ENCODE measurements around the gene DPRX.

Gene DPRX

DNA sequence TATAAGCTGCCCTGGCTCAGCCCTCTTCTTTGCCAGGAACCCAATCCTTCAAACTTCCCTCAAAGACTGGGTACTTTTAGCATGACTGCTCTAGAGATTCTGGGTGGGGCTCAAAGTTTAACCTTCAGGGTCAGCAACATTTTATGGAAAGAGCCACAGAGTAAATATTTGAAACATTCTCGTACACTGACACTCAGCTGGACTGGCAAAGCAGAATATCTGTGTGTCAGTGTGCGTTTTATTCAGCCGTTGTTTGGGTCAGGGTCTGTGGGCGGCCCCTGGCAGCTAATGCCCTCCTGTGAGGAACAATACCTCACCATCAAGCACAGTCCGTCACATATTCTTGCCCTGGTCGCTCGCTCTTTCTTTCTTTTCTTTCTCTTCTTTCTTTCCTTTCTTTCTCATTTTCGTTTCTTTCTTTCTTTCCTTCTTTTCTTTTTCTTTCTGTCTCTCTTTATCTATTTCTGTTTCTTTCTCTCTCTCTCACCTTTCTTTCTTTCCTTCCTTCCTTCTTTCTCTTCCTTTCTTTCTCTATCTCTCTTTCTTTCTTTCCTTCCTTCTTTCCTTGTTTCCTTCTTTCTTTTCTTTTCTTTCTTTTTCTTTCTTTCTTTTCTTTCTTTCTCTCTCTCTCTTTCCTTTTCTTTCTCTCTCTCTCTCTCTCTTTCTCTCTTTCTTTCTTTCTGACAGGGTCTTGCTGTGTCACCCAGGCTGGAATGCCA lies 10.7 kb downstream of the DPRX start:
- no peak for TF ChIP-seq CTCF (IDR thresholded peaks at IDR 0.05; ENCODE audit: low read depth, low read length, missing control alignments)
- no peak overlapping the region for H3K4me3 ChIP-seq (ENCODE audit: low read depth, low read length)
- in situ Hi-C loops (cut with HindIII; ENCODE audit: low sequenced_read_pairs): no loop called here
- DNase-seq (ENCODE audit: low read depth): no peak

- H3K4me3 ChIP-seq (ENCODE audit: low read depth, low read length): no peak overlapping the region
- in situ Hi-C loops (cut with HindIII; ENCODE audit: low sequenced_read_pairs): no loop called here
- TF ChIP-seq CTCF (IDR thresholded peaks at IDR 0.05; ENCODE audit: low read depth, low read length, missing control alignments): no peak
- no peak for DNase-seq (ENCODE audit: low read depth)
These were observed 12.4 kb downstream of the DPRX start for GRCh38 chr19:53644061-53644816.

- TF ChIP-seq CTCF (IDR thresholded peaks at IDR 0.05; ENCODE audit: low read depth, low read length, missing control alignments): no peak
- no peak overlapping the region for H3K4me3 ChIP-seq (ENCODE audit: low read depth, low read length)
- in situ Hi-C loops (cut with HindIII; ENCODE audit: low sequenced_read_pairs): no loop called here
- no peak for DNase-seq (ENCODE audit: low read depth)
These were observed 14.3 kb downstream of the DPRX start for GRCh38 chr19:53646144-53646543.

- no peak for DNase-seq (ENCODE audit: low read depth)
- TF ChIP-seq CTCF (IDR thresholded peaks at IDR 0.05; ENCODE audit: low read depth, low read length, missing control alignments): no peak
- in situ Hi-C loops (cut with HindIII; ENCODE audit: low sequenced_read_pairs): no loop called here
- no peak overlapping the region for H3K4me3 ChIP-seq (ENCODE audit: low read depth, low read length)
These were observed 15.6 kb downstream of the DPRX start for GRCh38 chr19:53647350-53647749.

- TF ChIP-seq CTCF (IDR thresholded peaks at IDR 0.05; ENCODE audit: low read depth, low read length, missing control alignments): no peak
- H3K4me3 ChIP-seq (ENCODE audit: low read depth, low read length): no peak overlapping the region
- in situ Hi-C loops (cut with HindIII; ENCODE audit: low sequenced_read_pairs): no loop called here
- no peak for DNase-seq (ENCODE audit: low read depth)
These were observed 16.0 kb downstream of the DPRX start for GRCh38 chr19:53647792-53648191.

DNA sequence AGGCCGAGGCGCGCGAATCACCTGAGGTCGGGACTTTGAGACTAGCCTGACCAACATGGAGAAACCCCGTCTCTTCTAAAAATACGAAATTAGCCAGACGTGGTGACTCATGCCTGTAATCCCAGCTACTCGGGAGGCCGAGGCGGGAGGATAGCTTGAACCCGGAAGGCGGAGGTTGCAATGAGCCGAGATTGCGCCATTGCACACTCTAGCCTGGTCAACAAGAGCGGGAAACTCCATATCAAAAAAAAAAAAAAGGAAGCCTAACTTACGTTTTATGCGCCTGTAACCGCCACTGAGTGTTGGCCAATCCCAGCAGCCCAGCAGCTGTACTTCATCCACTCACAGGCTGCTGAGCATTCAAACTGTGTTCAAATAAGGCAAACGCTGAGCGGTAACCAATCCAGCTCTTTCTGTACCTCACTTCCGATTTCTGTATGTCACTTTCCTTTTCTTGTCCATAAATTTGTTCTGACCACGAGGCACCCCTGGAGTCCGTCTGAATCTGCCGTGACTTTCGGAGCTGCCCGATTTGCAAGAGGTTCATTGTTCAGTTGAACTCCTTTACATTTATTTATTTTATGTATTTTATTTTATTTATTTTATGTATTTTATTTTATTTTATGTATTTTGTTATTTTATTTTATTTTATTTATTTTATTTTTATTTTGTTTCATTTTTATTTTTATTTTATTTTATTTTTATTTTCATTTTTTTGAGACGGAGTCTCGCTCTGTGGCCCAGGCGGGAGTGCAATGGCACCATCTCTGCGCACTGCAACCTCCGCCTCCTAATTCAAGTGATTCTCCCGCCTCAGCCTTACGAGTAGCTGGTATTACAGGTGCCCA lies 18.2 kb downstream of the DPRX start:
- in situ Hi-C loops (cut with HindIII; ENCODE audit: low sequenced_read_pairs): no loop called here
- TF ChIP-seq CTCF (IDR thresholded peaks at IDR 0.05; ENCODE audit: low read depth, low read length, missing control alignments): no peak
- no peak for DNase-seq (ENCODE audit: low read depth)
- no peak overlapping the region for H3K4me3 ChIP-seq (ENCODE audit: low read depth, low read length)

All from astrocyte of the cerebellum (primary cell).